Sigmoid colon (tissue), 4 donors: ENCODE data around the gene CDC14A.

ENCODE experiments used
- EP300 ChIP-seq, 4 donors: sonication (generic); formaldehyde crosslinking; IDR thresholded peaks; one replicate each; pipeline ENCODE4 v1.6.1; 2017; ENCODE audit warnings: antibody characterized with exemption in 4 of 4
- POLR2A ChIP-seq, 2 donors: fragments of 450-650 bp; IDR thresholded peaks; one replicate each; pipeline ENCODE4 v1.6.1; 2016; ENCODE audit warnings: antibody characterized with exemption in 2 of 2, mild to moderate bottlenecking in 2 of 2, moderate library complexity in 2 of 2

DNA sequence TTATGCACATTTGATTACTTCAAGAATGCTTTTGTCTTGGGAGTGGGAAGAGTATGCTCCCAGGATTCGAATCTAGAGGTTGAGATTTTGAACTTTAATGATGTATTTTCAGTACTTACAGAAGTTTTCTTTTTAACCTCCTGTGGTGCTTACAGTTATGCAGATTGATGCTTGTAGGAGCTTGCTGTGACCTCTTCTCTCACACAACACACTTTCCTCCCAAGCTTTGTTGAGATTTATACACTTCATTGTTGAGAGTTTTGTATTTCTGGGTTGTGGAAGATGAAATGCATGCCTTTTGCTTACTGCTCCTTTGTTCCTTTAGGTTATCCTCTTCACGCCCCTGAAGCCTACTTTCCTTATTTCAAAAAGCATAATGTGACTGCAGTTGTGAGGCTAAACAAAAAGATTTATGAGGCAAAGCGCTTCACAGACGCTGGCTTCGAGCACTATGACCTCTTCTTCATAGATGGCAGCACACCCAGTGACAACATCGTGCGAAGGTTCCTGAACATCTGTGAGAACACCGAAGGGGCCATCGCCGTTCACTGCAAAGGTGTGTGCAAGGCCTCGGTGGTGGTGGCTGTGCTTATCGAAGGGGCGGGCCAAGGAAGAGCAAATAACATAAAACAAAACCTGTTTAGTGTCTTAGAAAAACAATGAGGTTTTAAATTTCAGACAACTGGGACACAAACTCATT, 110.2 kb downstream of the CDC14A start:
- no peak for TF ChIP-seq POLR2A (IDR thresholded peaks at IDR 0.05)
- TF ChIP-seq EP300 (IDR thresholded peaks at IDR 0.05) = no peak
